Mammary microvascular endothelial cell (primary cell): Measurements from ENCODE around the gene SEC61A2. TPM values are rescaled to one million over a fixed set of nuclear protein-coding genes. Genes with fewer than 3 reads are reported as not detected.

Source experiments
- total RNA-seq: library from RNA; depleted of rRNA; stranded (reverse); fragments of >200 nt; gene quantifications from 2 replicates; pipeline ENCODE4 v1.2.3, GENCODE V29; 2015

Gene SEC61A2
- 2.0 and 3.8 TPM in 2 replicates for total RNA-seq

GRCh38 chr10:12129222-12130111 is at the start of gene SEC61A2:
SEC61A2 (plus strand) TSS chr10:12129677; CDS start chr10:12129788, 111 bp downstream.

GRCh38 chr10:12195603-12196506 is 66.4 kb downstream of the SEC61A2 start, which contains the start of the genes CDC123 and NUDT5:
CDC123 (plus strand) TSS chr10:12196188; CDS start chr10:12196246, 58 bp downstream.
NUDT5 (minus strand) TSS chr10:12195891; CDS start chr10:12186291, 9,600 bp downstream.

Other genes with a start within 250 kb of the SEC61A2 start
- 13.9 and 15.3 TPM in 2 replicates for gene UPF2, start 86.9 kb upstream of the SEC61A2 start, total RNA-seq
- gene DHTKD1, start 60.7 kb upstream of the SEC61A2 start, total RNA-seq = 14.6 and 19.8 TPM in 2 replicates
- 84.6 and 94.3 TPM in 2 replicates for gene NUDT5, start 66.2 kb downstream of the SEC61A2 start, total RNA-seq
- gene CDC123, start 66.5 kb downstream of the SEC61A2 start, total RNA-seq = 157 and 164 TPM in 2 replicates
- 1.3 and 1.4 TPM in 2 replicates for gene CAMK1D, start 219.9 kb downstream of the SEC61A2 start, total RNA-seq